Measurements from ENCODE around the gene RBM33.

DNA sequence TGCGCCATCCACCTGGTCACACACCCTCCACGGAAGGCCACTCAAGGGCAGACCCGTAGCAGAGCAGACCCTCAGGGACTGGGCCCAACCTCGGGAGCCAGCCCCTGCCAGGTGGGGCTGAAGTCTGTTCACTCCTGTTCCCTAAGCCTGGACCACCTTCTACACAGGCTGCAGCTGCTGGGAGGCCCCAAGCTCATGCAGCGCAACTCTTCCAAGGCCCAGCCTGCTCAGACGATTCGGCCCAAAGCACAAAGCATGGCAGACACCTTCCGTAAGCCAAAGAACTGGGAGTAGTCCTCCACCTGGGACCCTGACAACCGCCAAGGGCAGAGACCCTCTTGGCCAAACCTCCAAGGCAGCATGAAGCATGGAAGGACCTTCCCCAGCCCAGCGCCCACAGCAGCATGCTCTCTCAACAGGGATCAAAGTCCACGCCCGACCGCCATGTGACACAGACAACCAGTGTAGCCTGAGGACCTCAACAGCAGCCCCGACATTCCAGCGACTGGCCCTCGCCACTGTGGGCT is 156.3 kb downstream of the RBM33 start:
- TF ChIP-seq POLR2A (IDR thresholded peaks at IDR 0.05; ENCODE audit: low read length) (no peak), GATA1 (IDR thresholded peaks at IDR 0.05; ENCODE audit: low read depth, low read length) (no peak)
